ENCODE measurements around the gene BFSP2.
A peak's percentile ranks its signal among the peaks of the same experiment; 100 is the strongest.

The BFSP2 gene

GRCh38 chr3:133444423-133444774, 44.5 kb downstream of the BFSP2 start:
- Histone ChIP-seq H3K79me2 (ENCODE audit: insufficient read depth, low read length) (no peaks in the 10 kb centered on the region), H3K4me3 (ENCODE audit: insufficient read depth, low read length, poor library complexity, severe bottlenecking) (no peak overlapping the region), H3K36me3 (ENCODE audit: low read length) (no peaks in the 10 kb centered on the region), H3K27me3 (ENCODE audit: low read length) (no peaks in the 10 kb centered on the region), H3K9ac (ENCODE audit: low read length) (no peak overlapping the region), H3K9me3 (ENCODE audit: insufficient read depth, low read length) (no peaks in the 10 kb centered on the region), H3F3A (ENCODE audit: insufficient read depth) (peaks cover 10% of the 10 kb centered on the region), H3K9me2 (replicated peaks; ENCODE audit: insufficient read depth, low read length) (no peaks in the 10 kb centered on the region), H3K27ac (ENCODE audit: low read depth, low read length) (no peak overlapping the region; the same call in 1 of the 2 replicates), H3K4me2 (ENCODE audit: low read depth, low read length, poor library complexity, severe bottlenecking) (no peak overlapping the region), H4K20me1 (ENCODE audit: low read depth, low read length) (no peaks in the 10 kb centered on the region), H2AFZ (ENCODE audit: low read depth, low read length, severe bottlenecking) (no peak overlapping the region)
- no peak for TF ChIP-seq EZH2phosphoT487 (conservative IDR thresholded peaks at IDR 0.05; ENCODE audit: low read length)
- no peak for TF ChIP-seq CTCF (IDR thresholded peaks at IDR 0.05; ENCODE audit: insufficient read depth, low read length, poor library complexity, severe bottlenecking)

- Histone ChIP-seq H3K79me2 (ENCODE audit: insufficient read depth, low read length) (no peaks in the 10 kb centered on the region), H4K20me1 (ENCODE audit: low read depth, low read length) (no peaks in the 10 kb centered on the region), H3K27ac (ENCODE audit: low read depth, low read length) (no peak overlapping the region), H3K9me3 (ENCODE audit: insufficient read depth, low read length) (no peaks in the 10 kb centered on the region), H3K9me2 (replicated peaks; ENCODE audit: insufficient read depth, low read length) (no peaks in the 10 kb centered on the region), H3K4me2 (ENCODE audit: low read depth, low read length, poor library complexity, severe bottlenecking) (no peak overlapping the region), H3K27me3 (ENCODE audit: low read length) (no peaks in the 10 kb centered on the region), H3K9ac (ENCODE audit: low read length) (no peak overlapping the region), H3F3A (ENCODE audit: insufficient read depth) (peaks cover 10% of the 10 kb centered on the region), H3K36me3 (ENCODE audit: low read length) (no peaks in the 10 kb centered on the region), H3K4me3 (ENCODE audit: insufficient read depth, low read length, poor library complexity, severe bottlenecking) (no peak overlapping the region), H2AFZ (ENCODE audit: low read depth, low read length, severe bottlenecking) (no peak overlapping the region)
- TF ChIP-seq EZH2phosphoT487 (conservative IDR thresholded peaks at IDR 0.05; ENCODE audit: low read length) (no peak), CTCF (IDR thresholded peaks at IDR 0.05; ENCODE audit: insufficient read depth, low read length, poor library complexity, severe bottlenecking) (no peak)
Observed at GRCh38 chr3:133445108-133445507, 45.3 kb downstream of the BFSP2 start.

- no peaks in the 10 kb centered on the region for H3K27me3 ChIP-seq (ENCODE audit: low read length)
- TF ChIP-seq EZH2phosphoT487 (conservative IDR thresholded peaks at IDR 0.05; ENCODE audit: low read length) (no peak), CTCF (IDR thresholded peaks at IDR 0.05; ENCODE audit: insufficient read depth, low read length, poor library complexity, severe bottlenecking) (no peak)
- peaks cover 10% of the 10 kb centered on the region for H3F3A ChIP-seq (ENCODE audit: insufficient read depth)
- peak overlapping the region; percentile 40 for H3K4me2 ChIP-seq (ENCODE audit: low read depth, low read length, poor library complexity, severe bottlenecking)
- no peak overlapping the region for H3K9ac ChIP-seq (ENCODE audit: low read length)
- no peaks in the 10 kb centered on the region for H4K20me1 ChIP-seq (ENCODE audit: low read depth, low read length)
- no peaks in the 10 kb centered on the region for H3K36me3 ChIP-seq (ENCODE audit: low read length)
- H3K79me2 ChIP-seq (ENCODE audit: insufficient read depth, low read length) = no peaks in the 10 kb centered on the region
- H2AFZ ChIP-seq (ENCODE audit: low read depth, low read length, severe bottlenecking) = no peak overlapping the region
- no peak overlapping the region for H3K4me3 ChIP-seq (ENCODE audit: insufficient read depth, low read length, poor library complexity, severe bottlenecking)
- H3K27ac ChIP-seq (ENCODE audit: low read depth, low read length) = peak overlapping the region; percentile 65
- no peaks in the 10 kb centered on the region for H3K9me2 ChIP-seq (replicated peaks; ENCODE audit: insufficient read depth, low read length)
- no peaks in the 10 kb centered on the region for H3K9me3 ChIP-seq (ENCODE audit: insufficient read depth, low read length)
Observed at GRCh38 chr3:133447750-133448477, 48.1 kb downstream of the BFSP2 start.
